CD1c-positive myeloid dendritic cell (primary cell): ENCODE measurements around the gene FYB2.

Source experiments
- DNase-seq: peaks from one replicate; pipeline ENCODE4 v3.0.0-alpha.2; 2016; ENCODE audit errors: extremely low spot score

FYB2 gene

DNA sequence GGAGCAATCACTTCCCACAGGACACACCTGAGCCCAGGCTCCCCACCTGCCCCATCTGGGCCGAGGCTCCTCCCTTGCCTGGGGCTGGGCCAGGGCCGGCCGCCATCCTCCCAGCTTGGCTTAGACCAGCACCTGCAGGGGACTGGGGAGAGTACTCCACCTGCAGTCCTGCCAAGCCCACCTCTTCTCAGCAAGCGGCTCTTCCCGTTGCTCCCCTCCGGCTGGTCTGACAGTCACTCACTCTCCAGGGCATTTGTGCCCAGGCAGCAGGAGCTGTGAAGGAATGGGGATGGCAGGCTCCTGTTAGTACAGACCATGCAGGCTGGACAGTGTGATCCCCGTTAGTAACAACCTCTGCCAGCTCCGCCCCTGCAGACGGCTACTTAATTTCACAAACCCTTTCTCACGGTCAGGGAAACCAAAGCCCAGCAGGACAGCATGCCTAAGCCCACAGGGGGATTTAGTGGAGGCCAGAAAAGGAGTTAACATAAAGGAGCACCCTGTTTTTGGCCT is at the start of gene FYB2:
Gene FYB2, minus strand, starts transcription at position 18 of the 513 bp plus-strand sequence. CDS start 114 bp downstream, outside the sequence.
- no peak for DNase-seq

DNA sequence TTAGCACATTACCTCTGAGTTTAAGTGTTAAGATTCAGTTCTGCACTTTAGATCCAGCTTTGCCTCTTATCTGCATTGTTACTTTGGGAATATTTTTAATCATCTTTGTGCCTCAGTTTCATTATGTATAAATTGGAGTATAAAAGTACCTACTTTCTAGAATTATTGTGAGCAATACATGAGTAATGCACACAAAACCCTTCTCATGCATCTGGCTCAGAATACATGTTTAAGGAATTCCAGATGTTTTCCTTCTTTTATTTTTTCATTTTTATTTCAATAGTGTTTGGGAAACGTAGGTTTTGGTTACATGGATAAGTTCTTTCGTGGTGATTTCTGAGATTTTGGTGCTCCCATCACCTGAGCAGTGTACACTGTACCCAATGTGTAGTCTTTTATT is 49.6 kb upstream of the FYB2 start:
- DNase-seq, result no peak

DNA sequence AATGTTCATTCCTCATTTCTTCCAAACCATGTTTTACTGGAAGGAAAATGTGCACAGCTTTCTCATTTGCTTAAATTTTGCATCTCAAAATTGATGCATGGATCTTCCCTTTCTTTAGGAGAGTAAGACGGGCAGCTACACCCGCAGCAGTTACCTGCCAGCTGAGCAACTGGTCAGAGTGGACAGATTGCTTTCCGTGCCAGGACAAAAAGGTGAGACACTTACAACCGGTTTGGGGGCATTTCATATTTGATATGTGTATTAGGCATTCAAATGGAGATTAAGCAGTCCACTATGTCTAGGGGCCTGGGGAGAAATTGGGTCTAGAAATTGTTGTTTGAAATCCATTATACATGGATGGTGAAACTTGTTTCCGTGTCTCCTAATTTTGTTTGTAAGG is 48.3 kb upstream of the FYB2 start:
- no peak for DNase-seq

GRCh38 chr1:56866656-56867055 is 47.5 kb upstream of the FYB2 start:
- no peak for DNase-seq

DNA sequence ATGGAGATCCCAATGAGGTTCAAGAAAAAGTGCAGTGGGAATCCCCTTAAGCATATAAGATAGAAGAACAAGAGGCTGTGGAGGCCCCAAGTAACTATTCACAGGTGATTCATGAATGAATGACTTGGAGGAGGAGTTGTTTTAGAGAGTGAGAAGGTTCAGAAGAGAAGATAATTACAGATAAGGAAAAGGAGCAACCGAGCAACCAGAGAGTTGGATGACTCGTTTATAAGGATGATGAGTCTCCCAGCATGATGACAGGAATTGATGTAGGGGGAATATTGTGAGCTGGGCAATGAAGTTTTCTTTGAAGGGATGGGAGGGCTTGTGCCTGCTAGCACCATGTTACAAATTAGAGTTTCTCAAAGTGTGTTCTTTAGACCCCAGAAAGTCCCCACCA is 45.2 kb upstream of the FYB2 start:
- DNase-seq, result no peak

- DNase-seq, result no peak
These were observed 44.2 kb upstream of the FYB2 start for GRCh38 chr1:56863265-56863992.

DNA sequence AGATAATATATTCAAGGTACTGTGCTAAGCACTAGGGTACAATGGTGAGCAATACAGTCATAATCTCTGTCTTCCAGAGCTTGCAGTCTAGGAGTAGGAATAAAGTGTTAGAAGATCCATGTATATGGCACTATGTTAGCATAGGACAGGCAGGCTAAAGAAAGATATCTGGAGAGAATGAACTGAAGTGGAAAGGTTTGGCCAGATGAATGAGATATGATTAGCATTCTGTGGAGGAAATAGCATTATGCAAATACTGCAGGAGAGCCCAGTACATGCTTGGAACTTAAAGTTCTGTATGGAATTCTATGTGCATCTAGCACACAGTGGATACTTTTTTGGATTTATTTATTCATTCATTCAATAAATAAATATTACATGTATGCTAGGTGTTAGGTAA is 40.1 kb upstream of the FYB2 start:
- no peak for DNase-seq

DNA sequence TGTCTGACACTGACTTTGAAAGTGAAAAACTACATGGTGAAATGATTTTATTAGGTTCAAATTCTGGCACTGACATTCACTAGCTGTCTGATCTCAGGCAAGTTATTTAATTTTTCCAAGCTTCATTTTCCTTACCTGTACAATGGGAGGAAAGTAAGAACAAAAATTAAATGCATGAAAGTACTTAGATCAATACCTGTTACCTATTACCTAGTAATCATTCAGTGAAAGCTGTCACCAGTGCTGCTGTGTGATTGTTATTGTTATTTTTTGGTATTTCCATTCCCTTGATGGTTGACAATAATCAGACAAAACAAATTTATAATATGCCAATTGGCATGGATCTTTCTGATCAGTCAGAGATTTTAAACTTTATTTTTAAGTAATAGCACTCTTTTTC is 37.0 kb upstream of the FYB2 start:
- no peak for DNase-seq

GRCh38 chr1:56855190-56855589 is 36.0 kb upstream of the FYB2 start:
- DNase-seq, result no peak

DNA sequence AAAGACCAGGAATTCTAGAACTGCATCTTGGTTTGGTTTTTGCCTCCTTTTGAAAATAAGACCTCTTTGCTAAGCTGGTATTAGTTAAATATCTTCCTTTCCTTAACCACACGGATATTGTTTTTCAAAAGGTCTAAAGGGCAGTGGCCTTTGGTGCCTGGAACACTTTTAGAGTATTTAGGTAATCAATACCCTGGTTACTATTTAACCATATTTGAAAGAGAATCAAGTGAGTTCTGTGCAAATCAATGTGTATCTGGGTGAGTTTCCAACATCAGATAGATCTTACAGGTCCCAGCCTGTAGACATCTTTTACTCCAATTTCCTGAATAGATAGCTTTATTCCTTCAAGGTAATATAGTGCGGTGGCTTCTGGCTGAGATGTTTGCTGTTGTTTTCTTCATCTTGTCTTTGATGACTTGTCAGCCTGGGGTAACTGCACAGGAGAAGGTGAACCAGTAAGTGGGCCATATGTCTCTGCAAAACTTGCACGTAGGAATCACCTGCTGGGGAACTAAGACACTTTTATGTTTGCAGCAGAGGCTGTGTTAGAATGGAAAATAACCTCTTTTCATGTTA is 35.4 kb upstream of the FYB2 start, which contains the start of gene C8A:
Gene C8A, plus strand, starts transcription at position 277 of the 579 bp plus-strand sequence. Its CDS starts 105 bp downstream, at position 382.
- DNase-seq, result no peak

DNA sequence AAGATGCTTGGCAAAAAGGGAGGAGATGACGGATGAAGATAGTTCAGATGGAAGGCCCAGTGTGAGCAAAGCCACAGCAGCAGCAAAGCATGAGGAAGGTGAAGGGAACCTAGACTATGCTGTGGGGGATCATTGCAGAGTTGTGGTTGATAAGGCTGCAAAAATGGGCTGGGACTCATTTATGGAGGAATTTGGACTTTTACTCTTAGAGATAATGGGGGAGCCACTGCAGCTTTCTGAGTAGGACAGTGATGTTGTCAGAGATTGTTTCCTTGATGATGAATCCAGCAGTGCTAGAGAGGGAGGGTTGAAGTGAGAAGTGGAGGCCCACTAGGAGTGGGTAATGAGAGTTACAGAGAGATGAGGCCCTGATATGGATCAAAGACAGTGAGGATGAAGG is 33.3 kb upstream of the FYB2 start:
- DNase-seq, result no peak

DNA sequence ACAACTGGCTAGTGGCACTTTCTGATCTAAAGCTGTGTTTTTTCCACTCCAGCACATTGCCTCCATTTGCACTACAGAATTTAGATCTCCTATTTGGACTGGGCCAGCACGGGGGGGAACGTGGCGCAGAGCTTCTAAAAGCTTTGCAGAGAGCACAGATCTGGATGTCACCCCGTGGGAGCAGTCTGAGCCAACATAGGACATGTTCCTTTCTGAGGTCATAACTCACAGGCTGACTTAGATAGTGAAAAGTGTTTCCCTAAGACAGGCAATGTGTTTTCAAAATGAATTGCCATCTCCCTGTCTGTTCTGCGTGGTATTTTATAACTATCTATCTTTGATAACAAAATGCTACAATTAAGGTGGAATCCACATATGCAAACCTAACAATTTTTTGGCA is 31.7 kb upstream of the FYB2 start:
- no peak for DNase-seq

DNA sequence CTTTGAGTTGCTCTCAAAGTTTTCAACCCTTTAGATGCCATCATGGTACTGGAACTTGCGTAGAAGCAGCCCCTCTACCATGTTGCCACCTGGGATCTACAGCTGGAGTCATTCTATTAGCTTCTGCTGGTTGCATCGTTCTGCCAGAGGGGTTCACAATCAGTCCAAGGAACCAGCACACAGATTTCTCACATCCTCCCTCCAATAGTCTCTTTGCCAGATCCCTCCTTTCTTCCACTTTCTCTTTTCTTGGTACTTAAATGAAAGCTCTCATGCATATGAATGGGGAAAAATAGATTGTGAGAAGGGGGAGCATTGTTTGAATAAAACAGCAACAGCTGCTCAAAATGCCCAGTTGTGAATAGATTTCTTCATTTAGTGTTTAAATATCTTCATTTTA is 31.2 kb upstream of the FYB2 start:
- no peak for DNase-seq

DNA sequence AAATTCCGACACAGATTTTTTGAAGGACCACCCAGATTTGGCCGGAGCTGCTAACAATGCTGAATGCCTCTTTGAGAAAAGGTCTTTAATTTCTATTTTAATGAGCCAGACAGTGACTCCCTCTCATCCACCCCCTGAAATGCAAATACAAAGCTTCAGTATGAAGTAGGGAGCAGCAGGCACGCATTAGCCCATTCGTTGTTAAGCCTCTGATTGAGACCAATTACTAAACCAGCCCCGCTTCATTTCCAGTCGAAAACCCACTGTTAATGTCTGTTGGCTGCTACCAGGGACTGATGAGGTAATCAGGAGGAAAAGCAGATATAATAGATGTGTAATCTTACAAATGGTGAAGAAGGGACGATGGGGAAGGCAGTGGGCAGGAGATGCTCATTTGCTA is 30.5 kb upstream of the FYB2 start:
- no peak for DNase-seq

DNA sequence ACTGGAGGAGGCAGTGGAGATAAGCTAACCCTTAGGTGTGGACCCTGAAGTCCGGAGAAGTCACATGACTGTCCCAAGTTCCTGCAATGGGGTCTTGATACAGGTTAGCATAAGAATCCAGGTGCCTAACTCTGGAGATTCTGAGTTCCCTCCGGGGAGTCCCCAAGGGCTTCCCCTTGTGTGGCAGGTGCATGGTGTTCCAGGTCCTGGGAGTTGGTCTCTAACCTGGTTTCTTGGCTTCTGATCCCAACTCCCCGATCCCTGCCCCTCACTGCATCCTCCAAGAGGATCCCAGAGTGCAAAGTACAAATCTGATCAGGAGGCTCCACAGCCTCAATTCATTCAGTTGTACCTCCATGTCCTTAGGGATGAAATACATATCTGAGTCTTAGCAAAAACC is 26.1 kb upstream of the FYB2 start:
- DNase-seq, result no peak

GRCh38 chr1:56844545-56845136 is 25.4 kb upstream of the FYB2 start:
- no peak for DNase-seq

- no peak for DNase-seq
These were observed 24.3 kb upstream of the FYB2 start for GRCh38 chr1:56843544-56843943.

DNA sequence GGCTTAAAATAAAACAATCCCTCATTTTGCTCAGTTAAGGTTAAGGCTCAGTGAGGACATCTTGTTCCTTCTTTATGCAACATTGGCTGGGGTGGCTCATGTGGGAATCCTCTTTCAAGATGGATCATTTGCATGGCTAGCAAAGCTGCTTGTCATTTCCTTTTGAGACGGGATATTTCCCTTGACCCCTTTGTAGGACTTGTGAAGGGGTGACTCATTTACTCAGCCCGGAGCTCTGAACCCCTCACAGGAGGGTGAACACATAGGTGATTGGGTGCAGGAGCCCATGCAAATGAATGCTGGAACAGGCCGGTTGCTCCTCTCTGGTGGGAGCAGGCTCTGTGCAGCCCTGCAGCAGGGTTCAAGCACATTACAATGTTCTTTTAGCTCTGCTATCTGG is 19.6 kb upstream of the FYB2 start:
- DNase-seq, result no peak

DNA sequence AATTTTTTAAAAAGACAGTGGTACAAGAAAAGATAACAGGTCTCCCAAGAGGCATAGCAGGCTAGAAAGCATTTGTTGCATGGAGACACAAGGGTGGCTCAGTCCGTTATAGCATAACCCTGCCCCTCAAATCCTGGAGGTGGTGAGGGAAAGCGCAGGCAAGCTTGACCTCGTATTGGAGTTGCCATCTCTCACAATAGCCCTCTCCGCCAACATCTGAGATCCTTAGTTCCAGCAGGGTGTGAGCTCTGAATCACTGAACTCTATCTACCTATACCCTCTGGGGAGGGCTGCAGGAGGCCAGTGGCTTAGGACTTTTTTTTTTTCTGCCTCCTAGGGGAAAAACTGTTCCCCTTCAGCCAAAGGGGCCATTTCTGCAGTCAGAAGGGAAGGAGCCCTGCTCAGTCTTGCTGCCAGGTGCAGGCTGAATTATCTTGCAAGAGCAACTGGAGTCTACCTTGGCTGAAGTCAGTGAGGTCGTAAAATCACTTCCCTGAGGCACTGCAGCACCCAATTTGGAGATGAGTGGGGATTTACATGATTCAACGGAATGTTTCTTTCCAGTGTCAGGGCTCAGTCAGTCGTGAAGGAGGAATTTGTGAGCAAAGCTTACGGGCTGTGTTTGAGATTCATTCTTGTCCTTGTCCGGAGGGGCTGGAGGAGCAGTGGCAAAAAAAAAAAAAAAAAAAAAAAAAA is 18.2 kb upstream of the FYB2 start:
- no peak for DNase-seq

DNA sequence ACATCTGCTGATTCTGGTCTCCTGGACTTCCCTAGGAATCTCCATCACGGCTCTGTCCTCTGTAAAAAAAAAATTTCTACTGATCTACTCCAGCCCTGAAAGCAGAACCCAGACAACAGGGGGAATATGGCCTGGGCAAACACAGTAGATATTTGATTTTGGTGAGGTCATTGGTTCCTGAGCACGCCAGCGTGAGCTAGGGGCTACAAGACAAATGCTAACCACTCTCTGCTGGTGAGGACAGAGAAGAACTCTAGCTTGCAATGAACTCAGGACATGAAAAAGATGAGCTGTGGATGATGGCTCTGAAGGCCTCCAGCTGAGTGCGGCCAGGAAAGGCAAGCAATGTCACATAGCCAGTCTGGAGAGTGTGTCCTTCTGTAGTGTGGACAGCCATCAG is 17.2 kb upstream of the FYB2 start:
- no peak for DNase-seq

GRCh38 chr1:56835657-56836056 is 16.5 kb upstream of the FYB2 start:
- DNase-seq, result no peak

GRCh38 chr1:56834137-56834900 is 15.1 kb upstream of the FYB2 start:
- DNase-seq, result no peak
